ENCODE results near the gene MSI2. TPM values are rescaled to one million over a fixed set of nuclear protein-coding genes. Genes with fewer than 3 reads are reported as not detected.

The MSI2 gene
- total RNA-seq, 2 experiments from 2014 or later: 59.6 to 61.7 TPM

DNA sequence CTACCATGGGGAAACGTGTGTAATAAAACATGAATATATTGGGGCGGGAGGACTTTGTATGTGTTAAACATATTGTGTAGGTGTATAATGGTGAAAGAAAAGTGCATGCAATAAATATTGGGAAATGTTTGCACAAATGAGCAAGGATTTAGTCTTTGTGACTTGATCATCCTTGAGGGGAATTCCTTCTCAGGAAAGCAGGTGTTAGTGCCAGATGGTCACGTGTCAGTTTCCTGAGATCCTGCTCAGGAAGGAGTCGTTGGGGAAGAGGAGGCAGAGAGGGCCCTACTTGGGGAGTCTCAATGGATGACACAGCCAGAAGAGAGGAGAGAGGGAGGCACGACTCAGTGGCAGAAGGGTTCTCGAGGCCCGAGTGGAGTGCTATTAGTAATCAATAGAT is 53.2 kb downstream of the MSI2 start:
- H3K27ac Mint-ChIP-seq: no peak overlapping the region
- ChIA-PET POLR2A (no interaction called here), CTCF (interaction anchor here (1.1 kb wide), 1 partner anchor 10 kb away, joined by 3 read pairs; no protein-coding TSS in a partner anchor)
- TF ChIP-seq CTCF (IDR thresholded peaks at IDR 0.05): no peak
- DNase-seq (no peak), ATAC-seq (no peak)
- intact Hi-C loops (cut with micrococcal nuclease): no loop called here
- no peaks in the 10 kb centered on the region for H3K9me3 Mint-ChIP-seq
- peaks cover 13% of the 10 kb centered on the region for H3K4me1 Mint-ChIP-seq (ENCODE audit: low read depth)
- H3K4me3 Mint-ChIP-seq: no peak overlapping the region
- peaks cover 14% of the 10 kb centered on the region for H3K36me3 Mint-ChIP-seq (ENCODE audit: low read depth)
- no peaks in the 10 kb centered on the region for H3K27me3 Mint-ChIP-seq

- no peak for DNase-seq
- H3K9me3 Mint-ChIP-seq: no peaks in the 10 kb centered on the region
- no peak for TF ChIP-seq CTCF (IDR thresholded peaks at IDR 0.05)
- H3K27ac Mint-ChIP-seq: no peak overlapping the region
- H3K36me3 Mint-ChIP-seq (ENCODE audit: low read depth): peaks cover 14% of the 10 kb centered on the region
- intact Hi-C loops (cut with micrococcal nuclease): no loop called here
- ChIA-PET POLR2A (no interaction called here), CTCF (no interaction called here)
- no peak for ATAC-seq
- no peaks in the 10 kb centered on the region for H3K27me3 Mint-ChIP-seq
- no peak overlapping the region for H3K4me3 Mint-ChIP-seq
- H3K4me1 Mint-ChIP-seq (ENCODE audit: low read depth): peaks cover 17% of the 10 kb centered on the region
These were observed 55.2 kb downstream of the MSI2 start for GRCh38 chr17:57311281-57312216.

GRCh38 chr17:57312242-57312641 is 55.9 kb downstream of the MSI2 start:
- POLR2A ChIA-PET: no interaction called here
- no peak for ATAC-seq
- no peaks in the 10 kb centered on the region for H3K27me3 Mint-ChIP-seq
- no peak for DNase-seq
- no peaks in the 10 kb centered on the region for H3K9me3 Mint-ChIP-seq
- H3K27ac Mint-ChIP-seq: no peak overlapping the region
- CTCF ChIA-PET: no interaction called here
- H3K36me3 Mint-ChIP-seq (ENCODE audit: low read depth): peaks cover 14% of the 10 kb centered on the region
- peaks cover 17% of the 10 kb centered on the region for H3K4me1 Mint-ChIP-seq (ENCODE audit: low read depth)
- no peak overlapping the region for H3K4me3 Mint-ChIP-seq
- intact Hi-C loops (cut with micrococcal nuclease): no loop called here
- TF ChIP-seq CTCF (IDR thresholded peaks at IDR 0.05): no peak

- Mint-ChIP-seq H3K27me3 (no peaks in the 10 kb centered on the region), H3K36me3 (ENCODE audit: low read depth) (peaks cover 11% of the 10 kb centered on the region), H3K9me3 (no peaks in the 10 kb centered on the region), H3K27ac (no peak overlapping the region), H3K4me1 (ENCODE audit: low read depth) (peaks cover 15% of the 10 kb centered on the region), H3K4me3 (no peak overlapping the region)
- CTCF ChIA-PET: interaction anchor here (1.0 kb wide), 1 partner anchor 70 kb away, joined by 3 read pairs; no protein-coding TSS in a partner anchor
- POLR2A ChIA-PET: no interaction called here
- no peak for DNase-seq
- intact Hi-C loops (cut with micrococcal nuclease): no loop called here
- ATAC-seq: no peak
- TF ChIP-seq CTCF (IDR thresholded peaks at IDR 0.05): no peak
These were observed 56.9 kb downstream of the MSI2 start for GRCh38 chr17:57313097-57313835.

Data from activated CD8-positive, alpha-beta T cell treated with anti-CD3 and anti-CD28 coated beads for 36 hours (primary cell).